Right kidney (tissue), 1 donor: Measurements from ENCODE around the gene DR1.
"Not testable (repeated sequence)": the region's sequence is repeated elsewhere in the genome, so short reads cannot be mapped to it uniquely, and the experiment has no call there.

Experiments used
- DNase-seq: peaks from one replicate; pipeline ENCODE4 v3.0.0-alpha.2; 2016

Gene DR1

GRCh38 chr1:93338387-93339146 is 7.1 kb upstream of the DR1 start:
- DNase-seq, result no peak

GRCh38 chr1:93339171-93339697 is 6.5 kb upstream of the DR1 start:
- no peak for DNase-seq

- DNase-seq, result no peak
Measured at GRCh38 chr1:93340090-93340489, 5.6 kb upstream of the DR1 start.

- no peak for DNase-seq
Measured at GRCh38 chr1:93344484-93344883, 1.2 kb upstream of the DR1 start.

GRCh38 chr1:93344886-93345632 is 648 bp upstream of the DR1 start:
- DNase-seq, result peak; percentile 95

- peak; percentile 36 for DNase-seq
Measured at GRCh38 chr1:93346421-93346993, 800 bp downstream of the DR1 start.

- no peak for DNase-seq
Measured at GRCh38 chr1:93347334-93347899, 1.7 kb downstream of the DR1 start.

- no peak for DNase-seq
Measured at GRCh38 chr1:93348104-93348728, 2.5 kb downstream of the DR1 start.

- no peak for DNase-seq
Measured at GRCh38 chr1:93349231-93350135, 3.8 kb downstream of the DR1 start.

- DNase-seq, result no peak
Measured at GRCh38 chr1:93350322-93350721, 4.6 kb downstream of the DR1 start.

GRCh38 chr1:93350875-93351274 is 5.2 kb downstream of the DR1 start:
- no peak for DNase-seq

- DNase-seq, result not testable (repeated sequence)
Measured at GRCh38 chr1:93351346-93351745, 5.6 kb downstream of the DR1 start.

- DNase-seq, result no peak
Measured at GRCh38 chr1:93352376-93352775, 6.7 kb downstream of the DR1 start.

GRCh38 chr1:93353286-93353685 is 7.6 kb downstream of the DR1 start:
- no peak for DNase-seq

GRCh38 chr1:93354749-93355148 is 9.0 kb downstream of the DR1 start:
- no peak for DNase-seq

- no peak for DNase-seq
Measured at GRCh38 chr1:93357242-93357641, 11.5 kb downstream of the DR1 start.

- DNase-seq, result no peak
Measured at GRCh38 chr1:93358293-93358692, 12.6 kb downstream of the DR1 start.

- no peak for DNase-seq
Measured at GRCh38 chr1:93360111-93360510, 14.4 kb downstream of the DR1 start.

GRCh38 chr1:93362237-93362636 is 16.5 kb downstream of the DR1 start:
- DNase-seq, result no peak

GRCh38 chr1:93365813-93366212 is 20.1 kb downstream of the DR1 start:
- DNase-seq, result no peak

- no peak for DNase-seq
Measured at GRCh38 chr1:93369734-93370133, 24.0 kb downstream of the DR1 start.
